GM18498 (cell line): ENCODE measurements around the gene SPHK2.
"Not testable (repeated sequence)": the region's sequence is repeated elsewhere in the genome, so short reads cannot be mapped to it uniquely, and the experiment has no call there.

ENCODE experiments used
- ATAC-seq: cut with Tn5 transposase; IDR thresholded peaks from one replicate; pipeline ENCODE4 v1.9.1; 2021; ENCODE audit warnings: mild to moderate bottlenecking, moderate library complexity; ENCODE audit not compliant: unreplicated experiment

Gene SPHK2

DNA sequence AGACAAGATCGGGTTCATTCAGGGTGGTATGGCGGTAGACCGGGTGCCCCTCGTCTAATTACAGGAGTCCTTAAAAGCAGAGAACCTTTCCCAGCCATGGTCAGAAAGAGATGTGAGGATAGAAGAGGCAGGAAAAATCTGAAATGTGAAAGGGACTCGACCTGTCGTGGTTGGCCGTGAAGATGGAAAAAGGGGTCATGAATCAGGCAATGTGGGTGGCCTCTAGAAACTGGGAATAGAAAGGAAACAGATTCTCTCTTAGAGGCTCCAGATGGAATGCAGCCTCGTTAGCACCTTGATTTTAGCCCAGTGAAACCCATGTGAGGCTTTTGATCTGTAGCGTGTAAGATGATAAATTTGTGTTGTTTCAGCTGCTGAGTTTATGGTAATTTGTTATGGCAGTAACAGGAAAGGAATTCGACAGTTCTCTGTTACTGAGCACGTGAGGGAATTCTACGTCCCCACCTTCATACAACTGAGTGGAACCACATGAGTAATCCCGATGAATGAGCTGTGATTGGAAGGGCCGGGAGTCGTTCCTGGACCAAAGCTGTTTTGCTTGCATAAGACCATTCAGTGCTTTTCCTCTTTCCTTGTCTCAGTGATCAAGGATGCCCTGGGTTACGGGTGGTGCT is 37.7 kb downstream of the SPHK2 start:
- ATAC-seq = no peak

GRCh38 chr19:48657828-48658227 is 38.5 kb downstream of the SPHK2 start:
- not testable (repeated sequence) for ATAC-seq

- ATAC-seq = no peak
Observed at GRCh38 chr19:48658483-48658882, 39.2 kb downstream of the SPHK2 start.

GRCh38 chr19:48659768-48660167 is 40.5 kb downstream of the SPHK2 start:
- ATAC-seq = no peak

GRCh38 chr19:48660852-48661710 is 41.8 kb downstream of the SPHK2 start:
- peak; percentile 93 for ATAC-seq

- no peak for ATAC-seq
Observed at GRCh38 chr19:48661711-48662090, 42.4 kb downstream of the SPHK2 start.

DNA sequence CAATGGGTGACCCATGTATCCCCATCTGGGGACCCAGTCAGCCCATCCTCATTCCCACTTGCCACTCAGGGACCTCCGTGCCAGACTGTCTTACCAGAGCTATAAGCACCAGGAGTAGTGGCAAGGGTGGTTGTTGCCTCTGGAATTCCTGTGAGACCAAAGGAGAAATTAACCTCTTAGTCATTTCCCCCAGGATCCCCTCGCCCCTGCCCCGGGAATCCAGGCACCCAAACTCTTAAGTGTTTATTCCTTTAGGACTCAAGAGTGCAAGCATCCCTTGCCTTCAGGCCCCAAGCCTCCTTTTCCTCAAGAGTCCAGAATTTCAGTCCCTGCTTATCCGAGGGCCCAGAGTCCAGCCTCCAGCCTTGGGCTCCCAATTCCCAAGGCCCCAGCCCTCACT is 44.4 kb downstream of the SPHK2 start:
- no peak for ATAC-seq

DNA sequence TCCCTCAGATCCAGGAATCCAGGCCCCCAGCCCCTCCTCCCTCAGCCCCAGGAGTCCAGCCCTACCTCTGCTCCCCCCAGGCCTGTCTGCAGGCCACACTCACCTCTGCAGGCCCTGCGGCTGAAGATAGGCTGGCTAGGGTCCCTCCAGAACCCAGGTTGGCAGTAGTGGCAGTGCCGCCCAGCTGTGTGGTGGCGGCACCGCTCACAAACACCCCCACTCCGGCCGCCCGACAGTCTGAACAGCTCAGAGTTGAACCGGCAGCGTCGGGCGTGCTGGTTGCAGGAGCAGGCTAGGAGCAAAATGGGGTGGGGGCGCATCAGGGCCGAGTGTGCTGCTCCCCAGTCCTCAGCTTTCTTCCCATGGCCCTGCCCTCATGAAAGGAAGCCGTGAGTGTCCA is 45.2 kb downstream of the SPHK2 start:
- ATAC-seq = no peak

GRCh38 chr19:48665786-48666185 is 46.5 kb downstream of the SPHK2 start:
- ATAC-seq = no peak

DNA sequence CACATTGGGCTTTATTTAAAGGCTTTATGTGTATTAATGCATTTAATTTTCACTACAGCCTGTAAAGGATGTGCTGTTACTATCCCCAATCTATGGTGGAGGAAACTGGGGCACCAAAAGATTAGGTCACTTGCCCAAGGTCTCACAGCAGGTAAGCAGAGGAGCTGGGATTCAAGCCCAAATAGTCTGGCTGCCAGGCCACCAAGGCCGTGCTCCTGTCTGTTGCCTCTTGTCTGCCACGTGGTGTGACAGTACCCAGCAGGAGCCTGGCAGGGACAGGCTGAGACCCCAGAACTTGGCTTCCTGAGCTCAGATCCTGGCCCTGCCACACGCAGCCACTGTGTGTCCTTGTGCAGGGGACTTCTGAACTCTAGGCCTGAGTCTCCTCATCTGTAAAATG is 49.0 kb downstream of the SPHK2 start:
- no peak for ATAC-seq

- no peak for ATAC-seq
Observed at GRCh38 chr19:48668761-48669160, 49.5 kb downstream of the SPHK2 start.

DNA sequence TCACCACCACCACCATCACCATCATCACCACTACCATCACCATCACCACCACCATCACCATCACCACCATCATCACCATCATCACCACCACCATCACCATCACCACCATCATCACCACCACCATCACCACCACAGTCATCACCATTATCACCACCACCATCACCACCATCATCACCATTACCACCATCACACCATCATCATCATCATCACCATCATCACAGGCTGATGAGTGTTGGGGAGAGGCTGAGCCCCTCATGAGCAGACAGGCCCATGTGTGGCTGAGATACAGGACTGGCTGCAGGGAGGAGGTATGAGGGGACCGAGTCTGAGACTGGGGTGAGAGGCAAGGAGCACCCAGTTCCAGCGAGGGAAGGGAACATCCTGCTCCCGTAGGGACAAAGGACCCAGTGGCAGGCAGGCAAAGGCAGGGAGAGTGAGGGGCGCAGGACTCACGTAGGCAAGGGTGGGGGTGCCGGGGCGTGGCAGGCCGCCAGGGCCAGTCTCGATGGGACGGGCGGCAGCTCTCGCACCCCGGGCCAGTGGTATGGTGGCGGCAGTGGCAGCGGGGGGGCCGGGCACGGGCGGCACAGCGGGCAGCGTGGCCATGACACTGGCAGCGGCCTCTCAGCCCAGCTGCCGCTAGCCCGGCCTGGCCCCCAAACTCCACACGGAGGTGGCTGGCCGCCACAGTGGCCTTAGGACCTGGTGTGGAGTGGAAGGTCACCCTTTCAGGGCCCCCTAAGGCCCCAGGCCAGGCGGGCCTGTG is 50.8 kb downstream of the SPHK2 start:
- ATAC-seq = no peak

DNA sequence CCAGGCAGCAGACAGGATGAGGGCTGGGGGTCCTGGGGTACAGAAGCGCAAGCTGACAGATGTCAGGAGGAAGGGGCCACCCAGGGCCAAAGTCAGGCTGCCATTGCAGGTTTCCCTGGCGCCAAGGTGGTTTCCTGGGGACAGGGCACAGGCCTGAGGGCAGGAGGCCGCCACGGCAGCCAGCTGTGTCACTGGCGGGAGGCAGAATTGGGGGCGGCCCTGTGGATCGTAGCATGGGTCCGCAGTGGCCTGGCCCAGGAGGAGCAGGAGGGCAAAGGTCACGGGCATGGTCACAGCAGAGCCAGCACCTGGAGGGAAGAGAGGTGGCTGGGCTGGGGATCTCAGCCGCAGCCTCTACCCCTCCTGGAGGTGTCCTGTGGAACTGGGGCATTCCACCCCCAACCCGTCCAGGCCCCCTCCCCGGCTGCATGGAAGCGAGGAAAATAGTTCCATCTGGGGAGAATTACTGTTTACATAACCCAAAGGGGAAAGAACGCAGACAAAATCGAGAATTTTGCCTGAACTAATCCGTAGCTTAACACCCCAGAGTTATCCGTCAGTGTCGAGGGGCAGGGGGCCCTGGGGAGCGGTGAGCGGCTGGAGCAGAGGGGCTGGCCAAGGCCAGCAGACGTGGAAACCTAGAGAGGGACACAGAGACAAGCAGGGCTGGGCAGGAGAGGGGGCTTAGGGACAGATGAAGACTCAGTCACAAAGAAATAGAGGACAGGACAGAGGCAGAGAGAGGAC is 51.6 kb downstream of the SPHK2 start:
- no peak for ATAC-seq

DNA sequence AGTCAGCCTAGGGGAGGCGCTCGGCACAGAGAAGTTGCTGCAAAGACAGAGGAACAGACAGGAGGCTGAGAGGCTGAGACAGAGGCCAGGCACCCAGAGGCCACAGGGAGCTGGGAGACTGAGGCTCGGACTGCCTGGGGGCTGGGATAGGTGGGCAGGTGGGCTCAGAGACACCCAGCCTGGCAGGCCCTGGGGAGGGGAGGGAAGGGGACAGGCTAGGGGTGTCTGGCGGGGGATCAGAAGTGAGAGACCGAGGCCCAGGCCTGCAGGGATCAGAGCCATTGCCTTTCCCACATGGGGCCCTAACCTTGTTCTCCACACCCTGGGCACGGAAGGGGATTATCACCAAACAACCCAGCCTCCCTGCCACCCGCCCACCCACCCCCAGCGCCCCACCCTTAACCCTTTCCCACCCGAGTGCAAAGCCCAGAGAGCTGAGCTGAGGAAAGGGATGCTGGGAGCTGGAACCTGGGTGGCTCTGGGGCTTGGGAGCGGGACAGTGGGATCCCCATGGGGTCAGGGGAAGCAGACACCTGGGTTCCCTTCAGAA is 52.2 kb downstream of the SPHK2 start:
- no peak for ATAC-seq

- no peak for ATAC-seq
Observed at GRCh38 chr19:48672994-48673393, 53.7 kb downstream of the SPHK2 start, which contains the start of gene NTN5. TSS of gene NTN5 (minus strand) at chr19:48673017. CDS start at chr19:48670986, 2,031 bp downstream.

- no peak for ATAC-seq
Observed at GRCh38 chr19:48673436-48674100, 54.3 kb downstream of the SPHK2 start.

- ATAC-seq = no peak
Observed at GRCh38 chr19:48674216-48674809, 55.0 kb downstream of the SPHK2 start.

DNA sequence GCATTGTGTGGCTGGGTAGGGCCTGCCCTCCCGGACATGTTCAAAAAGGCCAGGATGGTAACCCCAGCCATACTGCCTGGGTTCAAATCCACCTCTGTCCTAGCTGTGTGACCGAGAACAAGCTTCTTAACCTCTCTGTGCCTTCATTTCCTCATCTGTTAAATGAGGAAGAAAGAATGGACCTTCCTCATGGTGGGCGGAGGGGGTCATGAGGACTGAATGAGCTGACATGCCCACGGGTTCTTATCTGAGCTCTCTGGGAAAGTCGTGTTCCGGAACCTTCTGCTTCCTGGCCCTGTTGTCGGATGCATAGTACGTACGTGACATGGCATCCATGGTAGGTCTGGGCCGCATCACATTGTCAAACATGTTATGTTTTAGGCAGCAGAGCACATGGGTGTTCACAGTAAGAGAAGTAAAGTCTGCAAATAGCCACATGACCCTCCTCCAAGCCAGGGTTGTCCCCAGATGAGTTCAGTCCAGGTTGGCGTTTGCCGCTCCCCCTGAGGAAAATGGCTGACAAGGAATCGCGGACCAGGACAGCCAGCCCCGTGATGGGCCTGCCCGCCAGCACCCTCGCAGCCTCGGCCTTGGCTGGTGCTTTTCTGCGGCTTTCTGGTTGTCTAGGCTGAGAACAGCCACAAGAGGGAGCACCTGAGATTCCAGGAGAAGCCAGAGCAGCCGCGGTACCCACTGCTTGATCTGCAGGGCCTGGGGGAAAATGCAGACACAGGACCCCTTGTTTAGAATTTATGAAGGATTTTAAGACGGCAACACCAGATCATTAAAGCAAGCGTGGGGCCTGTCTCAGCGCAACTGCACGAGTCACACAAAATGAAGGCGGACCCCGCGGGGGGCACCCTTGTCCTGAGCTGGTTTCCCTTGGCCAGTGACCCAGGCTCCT is 55.9 kb downstream of the SPHK2 start:
- ATAC-seq = no peak

DNA sequence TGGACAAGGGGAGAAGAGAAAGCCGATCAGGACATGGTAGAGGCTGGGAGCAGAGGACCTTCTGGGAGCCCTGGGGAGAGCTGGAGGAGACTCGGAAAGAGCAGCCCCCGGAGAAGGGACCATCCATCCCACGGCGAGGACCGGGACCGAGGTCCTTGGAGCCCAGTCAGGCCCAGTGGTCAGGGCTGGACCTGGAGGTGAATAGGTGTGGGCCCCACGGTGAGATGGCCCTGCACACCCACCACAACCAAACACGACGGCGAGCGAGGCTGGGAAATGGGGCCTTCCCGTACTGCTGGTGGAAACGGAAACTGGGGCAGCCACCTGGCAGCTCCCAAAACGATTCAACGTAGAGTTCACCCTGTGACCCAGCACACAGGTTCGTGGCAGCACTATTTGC is 57.2 kb downstream of the SPHK2 start:
- no peak for ATAC-seq
